CD14-positive monocyte (primary cell): ENCODE results near the gene SIPA1. TPM values are rescaled to one million over a fixed set of nuclear protein-coding genes. Genes with fewer than 3 reads are reported as not detected.

Experiments used
- DNase-seq, 3 donors: peaks; one replicate each; pipeline ENCODE4 v3.0.0-alpha.2; 2011 to 2022
- H2AFZ ChIP-seq: 2 replicates; pipeline ENCODE4 v1.6.0; 2012; ENCODE audit warnings: mild to moderate bottlenecking, low read depth, low read length, inconsistent platforms; ENCODE audit not compliant: insufficient read depth, poor library complexity, severe bottlenecking
- H3K27ac ChIP-seq, 2 donors: 1 replicate in 1 of 2; 2 replicates in 1 of 2; pipeline ENCODE4 v1.5.1; 2012 to 2013; ENCODE audit warnings: low read length in 2 of 2, control low read depth in 1 of 2, inconsistent platforms in 1 of 2, low read depth in 1 of 2, mild to moderate bottlenecking in 1 of 2
- H3K27me3 ChIP-seq, 2 donors: one replicate each; pipeline versions ENCODE4 v1.6.0 to v1.6.1; 2011 to 2013; ENCODE audit warnings: low read length in 2 of 2; ENCODE audit not compliant: control insufficient read depth in 2 of 2, insufficient read depth in 2 of 2
- H3K36me3 ChIP-seq, 2 donors: replicated peaks in 1 of 2; 1 replicate in 1 of 2; 2 replicates in 1 of 2; pipeline versions ENCODE4 v1.5.1 to v1.6.1; 2012 to 2013; ENCODE audit warnings: low read length in 2 of 2, control low read depth in 1 of 2, inconsistent platforms in 1 of 2, mild to moderate bottlenecking in 1 of 2; ENCODE audit not compliant: insufficient read depth in 2 of 2, control insufficient read depth in 1 of 2
- H3K4me1 ChIP-seq, 2 donors: 1 replicate in 1 of 2; 2 replicates in 1 of 2; pipeline versions ENCODE4 v1.5.1 to v1.6.1; 2012 to 2013; ENCODE audit warnings: low read length in 2 of 2, control low read depth in 1 of 2, inconsistent platforms in 1 of 2, mild to moderate bottlenecking in 1 of 2, moderate library complexity in 1 of 2; ENCODE audit not compliant: insufficient read depth in 2 of 2, control insufficient read depth in 1 of 2
- H3K4me2 ChIP-seq: replicated peaks from 2 replicates; pipeline ENCODE3; 2012; ENCODE audit warnings: low read length, moderate library complexity, mild to moderate bottlenecking; ENCODE audit not compliant: poor library complexity, severe bottlenecking; ENCODE audit errors: extremely low read depth
- H3K4me3 ChIP-seq, 3 experiments: fragments of 200-600 bp in 1 of 3; sonication (generic) in 1 of 3; replicated peaks in 1 of 3; 1 replicate in 2 of 3; 2 replicates in 1 of 3; pipeline ENCODE4 v1.5.1; 2011 to 2013; ENCODE audit warnings: low read length in 3 of 3, mild to moderate bottlenecking in 3 of 3, control low read depth in 2 of 3, low read depth in 2 of 3, inconsistent platforms in 1 of 3, moderate library complexity in 1 of 3
- H3K79me2 ChIP-seq: 2 replicates; pipeline ENCODE4 v1.6.0; 2012; ENCODE audit warnings: mild to moderate bottlenecking, control low read depth, inconsistent platforms, low read length, moderate library complexity; ENCODE audit not compliant: insufficient read depth
- H3K9ac ChIP-seq: 2 replicates; pipeline ENCODE4 v1.6.0; 2017; ENCODE audit warnings: low read length, mild to moderate bottlenecking; ENCODE audit not compliant: insufficient read depth, poor library complexity, severe bottlenecking
- H3K9me3 ChIP-seq, 2 donors: replicated peaks in 1 of 2; 1 replicate in 1 of 2; 2 replicates in 1 of 2; pipeline versions ENCODE4 v1.5.1 to v1.6.1; 2012 to 2013; ENCODE audit warnings: low read length in 2 of 2, control low read depth in 1 of 2; ENCODE audit not compliant: control insufficient read depth in 1 of 2, insufficient read depth in 1 of 2
- H4K20me1 ChIP-seq: 2 replicates; pipeline ENCODE4 v1.6.0; 2012; ENCODE audit warnings: mild to moderate bottlenecking, low read length, control low read depth, moderate library complexity; ENCODE audit not compliant: insufficient read depth
- H3K27ac Mint-ChIP-seq, 7 donors: one replicate each; pipeline ENCODE4 v1.8.0; 2020; ENCODE audit warnings: mild to moderate bottlenecking in 7 of 7, mixed read lengths in 7 of 7, moderate library complexity in 6 of 7, inconsistent platforms in 2 of 7
- H3K27me3 Mint-ChIP-seq, 3 donors: one replicate each; pipeline ENCODE4 v1.8.0; 2021 to 2022; ENCODE audit warnings: low read depth in 3 of 3, mild to moderate bottlenecking in 3 of 3, mixed read lengths in 3 of 3, moderate library complexity in 3 of 3, inconsistent platforms in 1 of 3
- H3K36me3 Mint-ChIP-seq, 2 donors: one replicate each; pipeline ENCODE4 v1.8.0; 2020; ENCODE audit warnings: mixed read lengths in 2 of 2, inconsistent platforms in 1 of 2, mild to moderate bottlenecking in 1 of 2
- H3K4me1 Mint-ChIP-seq: one replicate; pipeline ENCODE4 v1.8.0; 2020; ENCODE audit warnings: mild to moderate bottlenecking, mixed read lengths
- H3K4me3 Mint-ChIP-seq, 2 donors: one replicate each; pipeline ENCODE4 v1.8.0; 2020; ENCODE audit warnings: mild to moderate bottlenecking in 2 of 2, mixed read lengths in 2 of 2, moderate library complexity in 1 of 2
- H3K9me3 Mint-ChIP-seq, 7 donors: one replicate each; pipeline ENCODE4 v1.8.0; 2020 to 2022; ENCODE audit warnings: mixed read lengths in 7 of 7, mild to moderate bottlenecking in 6 of 7, moderate library complexity in 6 of 7, inconsistent platforms in 2 of 7
- WGBS: methylation state at CpG from one replicate; pipeline ENCODE4 v1.1.5; 2013; ENCODE audit warnings: missing lambda C conversion rate; ENCODE audit not compliant: insufficient coverage; 5-methylcytosine and 5-hydroxymethylcytosine counted together
- intact Hi-C, 2 donors: fragments of 100-400 bp; cut with micrococcal nuclease; formaldehyde crosslinking; loops; one replicate each; pipeline versions ENCODE4 v1.15.0 to v1.15.1; 2023
- polyA plus RNA-seq, 3 donors: library from polyadenylated mRNA; depleted of rRNA in 1 of 3; unstranded in 2 of 3; stranded (reverse) in 1 of 3; fragments of 300-500 nt in 2 of 3; fragments of >200 nt in 1 of 3; fragmentation: Illumina TruSeq in 2 of 3; gene quantifications; 1 replicate in 2 of 3; 2 replicates in 1 of 3; pipeline ENCODE4 v1.2.3, GENCODE V29; 2012 to 2021
- TF ChIP-seq, protein P1 (sequence below): fragments of 200-600 bp; IDR thresholded peaks from one replicate; pipeline ENCODE4 v1.8.0; 2022; ENCODE audit warnings: antibody characterized with exemption, mild to moderate bottlenecking

The SIPA1 gene
- polyA plus RNA-seq, 3 donors, result 83.4 to 110 (median 86.5) TPM

DNA sequence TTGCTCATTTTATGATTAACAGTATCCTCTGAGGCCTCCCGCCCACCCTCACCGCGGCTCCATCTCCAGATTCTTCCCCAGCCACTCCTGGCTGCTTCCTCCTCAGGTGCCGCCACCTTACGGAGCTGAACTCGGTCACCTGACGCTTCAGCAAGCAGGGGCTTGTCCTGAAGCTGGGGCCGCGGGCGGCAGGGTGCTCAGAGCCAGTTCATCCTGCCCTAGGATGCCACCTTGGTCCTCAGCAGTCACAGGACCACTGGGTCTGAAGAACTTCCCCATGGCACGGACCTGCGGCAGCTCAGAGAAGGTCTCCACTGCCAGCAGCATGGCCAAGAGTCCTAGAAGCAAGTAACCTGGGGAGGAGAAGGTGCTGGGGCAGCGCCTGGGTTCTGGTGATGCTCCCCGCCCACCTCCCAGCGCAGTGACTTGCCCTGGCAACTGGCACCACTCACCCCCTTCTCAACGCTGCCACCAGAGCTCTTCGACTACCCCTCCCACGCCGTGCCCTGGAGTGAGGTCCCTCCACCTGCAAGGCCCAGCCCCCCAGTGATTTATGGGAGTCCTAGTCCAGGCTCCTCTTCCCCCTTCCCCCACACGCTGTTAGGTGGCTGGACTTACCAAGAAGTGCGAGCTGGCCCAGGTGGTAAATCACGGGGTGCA, 44.9 kb upstream of the SIPA1 start:
- no peak overlapping the region for H3K4me3 Mint-ChIP-seq
- Histone ChIP-seq H3K27me3 (no peaks in the 10 kb centered on the region), H3K27ac (no peak overlapping the region), H3K9ac (no peak overlapping the region), H3K9me3 (no peaks in the 10 kb centered on the region), H3K4me3 (no peak overlapping the region), H3K4me2 (no peak overlapping the region), H4K20me1 (peaks cover 96% of the 10 kb centered on the region), H2AFZ (no peak overlapping the region), H3K36me3 (peaks cover 52 to 57% of the 10 kb centered on the region in 2 donors), H3K79me2 (peaks cover 23% of the 10 kb centered on the region), H3K4me1 (peaks cover 34 to 52% of the 10 kb centered on the region in 2 donors)
- DNase-seq, result no peak
- H3K36me3 Mint-ChIP-seq, result peaks cover 34 to 70% of the 10 kb centered on the region in 2 donors
- H3K4me1 Mint-ChIP-seq, result peaks cover 44% of the 10 kb centered on the region
- TF ChIP-seq, protein P1, sequence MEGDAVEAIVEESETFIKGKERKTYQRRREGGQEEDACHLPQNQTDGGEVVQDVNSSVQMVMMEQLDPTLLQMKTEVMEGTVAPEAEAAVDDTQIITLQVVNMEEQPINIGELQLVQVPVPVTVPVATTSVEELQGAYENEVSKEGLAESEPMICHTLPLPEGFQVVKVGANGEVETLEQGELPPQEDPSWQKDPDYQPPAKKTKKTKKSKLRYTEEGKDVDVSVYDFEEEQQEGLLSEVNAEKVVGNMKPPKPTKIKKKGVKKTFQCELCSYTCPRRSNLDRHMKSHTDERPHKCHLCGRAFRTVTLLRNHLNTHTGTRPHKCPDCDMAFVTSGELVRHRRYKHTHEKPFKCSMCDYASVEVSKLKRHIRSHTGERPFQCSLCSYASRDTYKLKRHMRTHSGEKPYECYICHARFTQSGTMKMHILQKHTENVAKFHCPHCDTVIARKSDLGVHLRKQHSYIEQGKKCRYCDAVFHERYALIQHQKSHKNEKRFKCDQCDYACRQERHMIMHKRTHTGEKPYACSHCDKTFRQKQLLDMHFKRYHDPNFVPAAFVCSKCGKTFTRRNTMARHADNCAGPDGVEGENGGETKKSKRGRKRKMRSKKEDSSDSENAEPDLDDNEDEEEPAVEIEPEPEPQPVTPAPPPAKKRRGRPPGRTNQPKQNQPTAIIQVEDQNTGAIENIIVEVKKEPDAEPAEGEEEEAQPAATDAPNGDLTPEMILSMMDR, result no peak
- H3K27ac Mint-ChIP-seq, result peak overlapping the region in 4 of 7 donors; percentile 10 to 75 (median 20)
- no peaks in the 10 kb centered on the region for H3K9me3 Mint-ChIP-seq
- no peaks in the 10 kb centered on the region for H3K27me3 Mint-ChIP-seq
- intact Hi-C loops, result no loop called here
- WGBS, result 80% methylated on average over 19 of the region's 22 CpGs

DNA sequence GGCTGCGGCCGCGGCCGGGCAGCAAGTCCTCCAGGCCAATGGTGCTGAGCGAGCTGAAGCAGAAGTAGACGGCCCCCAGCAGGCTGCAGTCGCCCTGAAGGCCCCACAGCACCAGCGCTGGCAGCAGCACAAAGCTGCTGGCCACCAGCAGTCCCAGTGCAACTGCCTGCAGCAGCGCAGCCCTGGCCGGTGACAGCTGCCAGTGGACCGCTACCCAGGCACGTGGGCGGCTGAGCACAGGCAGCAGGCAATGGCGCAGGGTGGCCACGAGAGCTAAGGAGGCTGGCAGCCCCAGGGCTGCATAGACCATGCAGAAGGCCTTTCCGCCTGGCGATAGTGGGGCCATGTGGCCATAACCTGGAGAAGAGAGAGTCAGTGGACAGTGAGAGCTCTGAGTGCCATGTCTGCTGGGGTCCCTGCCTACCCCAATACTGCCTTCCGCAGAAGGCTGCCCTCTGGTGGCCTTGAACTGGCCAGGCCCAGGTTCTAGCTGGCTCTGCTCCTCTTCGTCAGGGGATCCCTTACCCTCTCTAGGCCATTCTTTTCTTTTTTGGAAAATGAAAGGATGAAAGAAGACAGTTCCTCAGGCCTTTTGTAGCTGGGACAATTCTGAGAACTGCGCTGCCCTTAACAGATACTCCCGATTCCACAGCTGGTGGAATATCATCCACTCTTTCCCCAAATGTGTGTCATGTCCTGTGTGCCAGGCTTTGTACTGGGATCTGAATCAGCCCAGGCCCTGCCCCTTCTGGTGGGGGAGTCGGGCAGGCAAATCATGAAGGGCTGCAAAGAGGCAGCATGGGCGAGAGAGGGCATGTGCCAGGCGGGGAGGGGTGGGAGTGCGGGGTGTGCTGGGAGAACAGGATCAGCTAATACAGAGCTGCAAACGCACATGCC, 44.1 kb upstream of the SIPA1 start:
- Mint-ChIP-seq H3K4me3 (no peak overlapping the region), H3K4me1 (peaks cover 37% of the 10 kb centered on the region), H3K36me3 (peaks cover 39 to 70% of the 10 kb centered on the region in 2 donors), H3K9me3 (no peaks in the 10 kb centered on the region), H3K27me3 (no peaks in the 10 kb centered on the region), H3K27ac (peak overlapping the region; percentile 30 to 75 (median 46))
- 86% methylated on average over 20 of the region's 26 CpGs for WGBS
- DNase-seq, result peak in 2 of 3 donors; percentile 40 to 44
- no peak overlapping the region for H3K4me2 ChIP-seq
- peaks cover 60 to 64% of the 10 kb centered on the region in 2 donors for H3K36me3 ChIP-seq
- no peaks in the 10 kb centered on the region for H3K27me3 ChIP-seq
- TF ChIP-seq, protein P1, result peak; percentile 82
- peak overlapping the region in 1 of 2 donors; percentile 7 for H3K27ac ChIP-seq
- no peak overlapping the region for H3K9ac ChIP-seq
- peaks cover 26 to 44% of the 10 kb centered on the region in 2 donors for H3K4me1 ChIP-seq
- peaks cover 16% of the 10 kb centered on the region for H3K79me2 ChIP-seq
- peaks cover 96% of the 10 kb centered on the region for H4K20me1 ChIP-seq
- intact Hi-C loops, result no loop called here
- no peaks in the 10 kb centered on the region for H3K9me3 ChIP-seq
- no peak overlapping the region for H3K4me3 ChIP-seq
- no peak overlapping the region for H2AFZ ChIP-seq
